Measurements from ENCODE around the gene PDZK1IP1. TPM values are rescaled to one million over a fixed set of nuclear protein-coding genes. Genes with fewer than 3 reads are reported as not detected.

The PDZK1IP1 gene
- total RNA-seq, 4 donors from 2014 or later = 121 to 267 (median 125) TPM

- intact Hi-C loops (cut with DNase I; ENCODE audit: low total_unique reads) = loop anchor here (10.0 kb wide), 1 partner anchor 424 kb away; no protein-coding TSS in a partner anchor
- no peak overlapping the region for H3K4me3 ChIP-seq (ENCODE audit: low read depth, poor library complexity, severe bottlenecking)
- TF ChIP-seq POLR2A (IDR thresholded peaks at IDR 0.05) (no peak), CTCF (IDR thresholded peaks at IDR 0.05) (no peak)
- peak in 1 of 2 donors; percentile 80 for DNase-seq (ENCODE audit: low spot score in 2 of 2)
- 78 to 83% methylated on average over 8 of the region's 8 CpGs for WGBS, 2 donors
Observed at GRCh38 chr1:47178654-47179016, 11.2 kb downstream of the PDZK1IP1 start.

GRCh38 chr1:47178020-47178419, 11.8 kb downstream of the PDZK1IP1 start:
- H3K4me3 ChIP-seq (ENCODE audit: low read depth, poor library complexity, severe bottlenecking) = no peak overlapping the region
- intact Hi-C loops (cut with DNase I; ENCODE audit: low total_unique reads) = loop anchor here (10.0 kb wide), 1 partner anchor 423 kb away; no protein-coding TSS in a partner anchor
- no peak for TF ChIP-seq CTCF (IDR thresholded peaks at IDR 0.05)
- TF ChIP-seq POLR2A (IDR thresholded peaks at IDR 0.05) = no peak
- DNase-seq (ENCODE audit: low spot score in 2 of 2) = peak in 1 of 2 donors; percentile 56
- WGBS, 2 donors = 82 to 88% methylated on average over 6 of the region's 6 CpGs

- peak; percentile 71 to 86 for DNase-seq (ENCODE audit: low spot score in 2 of 2)
- WGBS, 2 donors = 11 to 12% methylated on average over 11 of the region's 11 CpGs
- no peak overlapping the region for H3K4me3 ChIP-seq (ENCODE audit: low read depth, poor library complexity, severe bottlenecking)
- TF ChIP-seq CTCF (IDR thresholded peaks at IDR 0.05) (peak in 1 of 3 donors; percentile 89), POLR2A (IDR thresholded peaks at IDR 0.05) (no peak)
- intact Hi-C loops (cut with DNase I; ENCODE audit: low total_unique reads) = loop anchor here (10.0 kb wide), 1 partner anchor 421 kb away; no protein-coding TSS in a partner anchor
Observed at GRCh38 chr1:47175227-47175934, 14.5 kb downstream of the PDZK1IP1 start.

- TF ChIP-seq CTCF (IDR thresholded peaks at IDR 0.05) (no peak), POLR2A (IDR thresholded peaks at IDR 0.05) (no peak)
- peak in 1 of 2 donors; percentile 52 for DNase-seq (ENCODE audit: low spot score in 2 of 2)
- H3K4me3 ChIP-seq (ENCODE audit: low read depth, poor library complexity, severe bottlenecking) = no peak overlapping the region
- intact Hi-C loops (cut with DNase I; ENCODE audit: low total_unique reads) = loop anchor here (10.0 kb wide), 1 partner anchor 420 kb away; no protein-coding TSS in a partner anchor
Observed at GRCh38 chr1:47174656-47175020, 15.2 kb downstream of the PDZK1IP1 start.

- WGBS, 2 donors = 81 to 91% methylated on average over 5 of the region's 5 CpGs
- intact Hi-C loops (cut with DNase I; ENCODE audit: low total_unique reads) = loop anchor here (10.0 kb wide), 1 partner anchor 418 kb away; no protein-coding TSS in a partner anchor
- DNase-seq (ENCODE audit: low spot score in 2 of 2) = no peak
- TF ChIP-seq CTCF (IDR thresholded peaks at IDR 0.05) = no peak
- TF ChIP-seq POLR2A (IDR thresholded peaks at IDR 0.05) = no peak
- H3K4me3 ChIP-seq (ENCODE audit: low read depth, poor library complexity, severe bottlenecking) = no peak overlapping the region
Observed at GRCh38 chr1:47172782-47173181, 17.1 kb downstream of the PDZK1IP1 start.

All from lower leg skin (tissue), 4 donors.